GM19452 (cell line): ENCODE data around the gene TMEM26.
"Not testable (repeated sequence)": the region's sequence is repeated elsewhere in the genome, so short reads cannot be mapped to it uniquely, and the experiment has no call there.

ENCODE experiments used
- ATAC-seq: cut with Tn5 transposase; IDR thresholded peaks from one replicate; pipeline ENCODE4 v1.9.1; 2021; ENCODE audit not compliant: unreplicated experiment

TMEM26 gene

DNA sequence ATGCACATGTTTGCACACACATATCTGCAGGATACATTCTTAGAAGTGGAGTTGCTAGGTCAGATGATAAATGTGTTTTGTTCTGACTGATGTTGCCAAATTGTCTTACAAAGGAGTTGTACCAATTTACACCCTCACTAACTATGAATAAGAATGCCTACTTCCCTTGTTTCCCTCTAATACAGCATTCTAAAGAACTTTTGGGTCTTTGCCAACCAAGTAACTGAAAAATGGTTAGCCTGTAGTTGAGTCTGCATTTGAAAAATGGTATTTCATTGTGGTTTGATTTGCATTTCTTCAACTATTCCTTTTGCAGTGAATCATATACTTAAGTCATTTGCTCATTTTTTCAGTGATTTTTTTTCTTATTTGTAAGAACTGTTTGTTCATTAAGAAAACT lies 48.4 kb downstream of the TMEM26 start:
- ATAC-seq, result no peak

- ATAC-seq, result no peak
These were observed 52.7 kb downstream of the TMEM26 start for GRCh38 chr10:61400524-61400923.

- ATAC-seq, result no peak
These were observed 53.8 kb downstream of the TMEM26 start for GRCh38 chr10:61399406-61399805.

DNA sequence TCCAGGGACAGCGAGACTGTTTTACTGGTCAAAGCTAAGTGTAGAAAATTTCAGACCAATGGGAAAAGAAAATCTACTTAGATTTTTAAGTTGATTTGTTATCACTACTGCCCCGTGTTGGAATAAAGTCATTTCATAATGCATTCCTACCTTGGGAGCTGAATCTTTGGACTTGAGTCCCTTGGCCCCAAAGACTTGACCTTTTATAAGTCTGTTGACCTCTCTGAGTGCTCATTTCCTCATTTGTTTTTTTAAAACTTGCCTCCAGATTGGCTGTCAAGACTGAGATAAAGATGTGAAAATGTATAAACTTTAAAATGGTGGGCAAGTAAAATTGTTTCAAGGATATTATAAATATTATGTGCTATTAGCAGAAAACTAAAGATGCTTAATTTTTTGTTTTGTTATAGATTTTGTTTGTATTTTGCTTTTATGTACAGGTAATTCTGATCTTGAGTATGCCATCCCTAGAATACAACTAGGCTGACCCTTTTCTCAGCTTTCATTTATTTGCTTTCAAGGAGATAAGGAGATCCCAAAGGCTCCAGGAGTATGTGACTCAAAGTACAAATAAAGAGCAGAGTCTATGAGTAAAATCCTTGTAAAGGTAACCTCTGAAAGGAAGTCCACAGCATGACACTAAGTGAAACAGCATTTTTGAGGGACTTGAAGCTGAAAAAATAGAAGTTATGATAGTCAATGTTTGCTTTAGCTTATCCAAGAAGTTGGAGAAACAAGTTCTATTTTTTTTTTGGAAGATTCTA lies 54.6 kb downstream of the TMEM26 start:
- no peak for ATAC-seq

DNA sequence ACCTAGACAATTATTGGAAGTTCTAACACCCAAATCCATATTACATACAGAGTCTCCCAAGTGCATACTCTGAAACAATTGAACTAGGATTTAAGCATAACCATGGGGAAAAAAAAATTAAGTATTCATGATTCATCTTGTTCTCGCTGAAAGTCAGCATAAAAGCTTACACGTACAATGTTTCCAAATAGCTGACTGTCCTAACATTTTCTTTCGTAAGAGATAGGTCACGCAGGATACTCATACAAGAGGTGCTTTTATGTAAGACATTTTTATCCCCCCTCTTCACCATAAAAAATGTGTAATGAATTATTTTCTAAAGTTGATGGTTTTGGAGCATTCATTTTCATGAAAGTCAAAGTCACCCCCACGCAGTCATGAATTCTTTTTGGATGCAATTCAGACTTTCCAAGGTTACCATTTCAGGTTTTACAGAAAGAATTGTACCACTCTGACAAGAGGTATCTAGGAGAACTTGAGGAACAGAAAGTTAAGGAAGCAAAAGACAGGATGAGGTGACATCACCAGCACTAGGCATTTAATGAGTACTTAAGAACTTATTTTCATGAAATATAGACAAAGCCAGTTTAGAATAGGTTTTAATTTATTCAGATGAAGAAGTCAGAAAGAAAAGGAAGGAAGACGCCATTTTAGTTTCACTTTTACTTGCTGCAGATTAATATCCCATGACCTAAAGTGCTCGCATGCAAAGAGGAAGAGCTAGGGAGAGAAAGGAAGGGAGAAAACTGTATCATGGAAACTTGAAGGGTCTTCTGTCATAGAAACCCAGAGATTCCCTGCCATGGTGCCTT lies 55.8 kb downstream of the TMEM26 start:
- peak; percentile 73 for ATAC-seq

GRCh38 chr10:61391281-61391680 lies 61.9 kb downstream of the TMEM26 start:
- ATAC-seq, result peak; percentile 43

GRCh38 chr10:61390851-61391250 lies 62.3 kb downstream of the TMEM26 start:
- peak; percentile 83 for ATAC-seq

- no peak for ATAC-seq
These were observed 63.3 kb downstream of the TMEM26 start for GRCh38 chr10:61389887-61390286.

DNA sequence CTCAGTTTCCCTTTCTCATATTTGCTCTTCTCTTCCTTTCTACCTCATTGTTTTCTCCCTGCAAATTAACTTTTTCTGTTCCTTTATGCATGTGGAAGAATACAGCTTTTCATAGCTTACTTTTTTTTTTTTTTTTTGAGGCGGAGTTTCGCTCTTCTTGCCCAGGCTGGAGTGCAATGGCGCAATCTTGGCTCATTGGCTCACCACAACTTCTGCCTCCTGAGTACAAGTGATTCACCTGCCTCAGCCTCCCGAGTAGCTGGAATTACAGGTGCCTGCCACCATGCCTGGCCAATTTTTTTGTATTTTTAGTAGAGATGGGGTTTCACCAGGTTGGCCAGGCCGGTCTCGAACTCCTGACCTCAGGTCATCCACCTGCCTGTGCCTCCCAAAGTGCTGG lies 64.2 kb downstream of the TMEM26 start:
- not testable (repeated sequence) for ATAC-seq

DNA sequence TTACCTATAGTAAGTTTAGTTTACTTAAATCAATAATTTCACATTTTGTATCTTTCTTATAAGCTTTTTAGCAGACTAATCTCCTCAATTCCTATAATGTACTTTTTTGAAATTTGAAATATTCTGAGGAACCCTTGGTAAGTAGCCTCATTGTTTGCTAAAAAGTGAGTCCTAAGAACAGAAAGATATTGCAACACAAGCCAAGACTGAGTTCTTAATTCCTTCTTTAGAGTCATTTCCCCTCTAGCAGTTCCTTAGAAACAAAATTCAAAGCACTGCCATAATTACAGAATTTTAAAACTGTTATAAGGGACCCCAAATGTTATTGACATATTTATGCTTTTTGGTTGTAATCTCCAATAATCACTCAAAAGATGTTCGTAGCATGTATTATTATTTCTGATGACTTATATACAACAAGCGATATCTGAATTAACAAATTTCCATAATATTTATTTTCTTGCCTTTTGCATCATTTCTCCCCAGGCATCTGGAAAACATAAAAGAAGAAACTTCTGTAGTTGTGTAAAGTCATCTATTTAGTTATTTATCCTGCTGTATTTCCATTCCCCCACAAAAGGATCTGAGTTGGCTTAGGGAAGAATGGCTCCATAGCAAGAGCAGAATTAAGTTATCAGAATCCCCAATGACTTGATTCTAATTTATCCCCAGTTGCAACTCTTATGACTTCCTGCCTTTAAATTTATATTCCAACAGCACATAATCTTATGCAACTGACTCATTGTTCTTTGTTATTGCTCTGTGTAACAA lies 67.8 kb downstream of the TMEM26 start:
- no peak for ATAC-seq

DNA sequence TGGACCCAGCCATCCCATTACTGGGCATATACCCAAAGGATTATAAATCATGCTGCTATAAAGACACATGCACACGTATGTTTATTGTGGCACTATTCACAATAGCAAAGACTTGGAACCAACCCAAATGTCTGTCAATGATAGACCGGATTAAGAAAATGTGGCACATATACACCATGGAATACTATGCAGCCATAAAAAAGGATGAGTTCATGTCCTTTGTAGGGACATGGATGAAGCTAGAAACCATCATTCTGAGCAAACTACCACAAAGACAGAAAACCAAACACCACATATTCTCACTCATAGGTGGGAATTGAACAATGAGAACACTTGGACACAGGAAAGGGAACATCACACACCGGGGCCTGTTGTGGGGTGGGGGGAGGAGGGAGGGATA lies 72.0 kb downstream of the TMEM26 start:
- not testable (repeated sequence) for ATAC-seq

- no peak for ATAC-seq
These were observed 74.3 kb downstream of the TMEM26 start for GRCh38 chr10:61378865-61379264.

- ATAC-seq, result no peak
These were observed 76.2 kb downstream of the TMEM26 start for GRCh38 chr10:61376908-61377368.

- ATAC-seq, result no peak
These were observed 76.8 kb downstream of the TMEM26 start for GRCh38 chr10:61376377-61376776.

GRCh38 chr10:61366365-61366764 lies 86.8 kb downstream of the TMEM26 start:
- no peak for ATAC-seq

- ATAC-seq, result no peak
These were observed 88.6 kb downstream of the TMEM26 start for GRCh38 chr10:61364619-61365018.

DNA sequence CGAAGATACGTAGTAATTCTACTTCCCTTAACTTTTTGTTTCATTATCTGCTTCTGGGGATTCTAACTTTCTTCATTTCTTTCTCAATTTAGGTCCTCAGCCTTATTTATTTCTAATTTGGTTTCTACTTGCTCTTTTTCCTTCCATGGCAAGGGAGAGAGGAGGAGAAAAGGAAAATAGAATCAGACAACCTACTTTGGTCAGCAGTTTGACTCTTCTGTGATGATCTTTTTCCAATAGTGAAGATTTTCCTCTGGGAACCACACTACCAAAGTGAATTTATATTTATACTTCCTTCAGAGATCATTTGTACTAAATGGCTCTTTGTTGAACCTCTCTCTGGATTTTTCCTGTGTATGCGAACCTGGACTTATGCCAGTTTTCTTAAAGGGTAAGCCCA lies 90.2 kb downstream of the TMEM26 start:
- ATAC-seq, result no peak

DNA sequence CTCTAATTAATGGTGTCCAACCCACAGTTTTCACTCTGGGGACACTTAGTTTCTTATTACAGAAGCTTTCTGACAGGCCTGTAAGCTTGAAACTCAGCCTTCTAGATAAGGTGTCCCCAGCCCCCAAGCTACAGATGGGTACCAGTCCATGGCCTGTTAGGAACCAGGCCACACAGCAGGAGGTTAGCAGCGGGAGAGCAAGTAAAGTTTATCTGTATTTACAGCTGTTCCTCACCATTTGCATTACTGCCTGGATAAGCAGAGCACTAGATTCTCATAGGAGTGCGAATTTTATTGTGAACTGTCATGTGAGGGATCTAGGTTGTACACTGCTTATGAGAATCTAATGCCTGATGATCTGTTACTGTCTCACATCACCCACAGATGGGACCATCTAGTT lies 93.7 kb downstream of the TMEM26 start:
- no peak for ATAC-seq

DNA sequence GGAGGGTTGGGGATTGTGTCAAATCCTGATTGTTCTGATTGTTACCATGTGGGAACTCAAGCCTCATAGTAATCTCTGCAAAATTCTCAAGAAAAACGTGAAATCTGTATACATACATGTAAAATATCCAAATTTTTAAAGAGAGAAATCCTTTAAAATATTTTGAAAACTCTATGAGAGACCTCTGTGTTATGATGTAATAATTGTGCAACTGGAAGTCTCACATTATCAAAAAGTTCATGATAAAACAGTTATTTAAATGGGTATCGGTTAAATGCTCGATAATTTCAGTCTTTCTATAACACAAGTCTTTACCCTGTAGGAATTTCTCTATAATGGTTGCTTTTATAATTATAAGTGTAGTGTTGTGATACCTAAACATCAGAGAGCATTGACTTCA lies 95.5 kb downstream of the TMEM26 start:
- no peak for ATAC-seq
